Activated CD8-positive, alpha-beta memory T cell treated with anti-CD3 and anti-CD28 coated beads, Interleukin-2, amount 50 U/mL, for 48 hours (primary cell): ENCODE results near the gene NKD2.

Experiments used
- DNase-seq: peaks from one replicate; pipeline ENCODE4 v3.0.0-alpha.2; 2020

NKD2 gene

GRCh38 chr5:1047332-1047965 lies 38.8 kb downstream of the NKD2 start:
- DNase-seq: no peak

GRCh38 chr5:1048162-1048721 lies 39.6 kb downstream of the NKD2 start:
- no peak for DNase-seq

- DNase-seq: no peak
These were observed 40.5 kb downstream of the NKD2 start for GRCh38 chr5:1048861-1049838.

- no peak for DNase-seq
These were observed 42.1 kb downstream of the NKD2 start for GRCh38 chr5:1050423-1051365.

- no peak for DNase-seq
These were observed 42.7 kb downstream of the NKD2 start for GRCh38 chr5:1051366-1051720.

GRCh38 chr5:1052076-1052475 lies 43.5 kb downstream of the NKD2 start:
- DNase-seq: no peak

- no peak for DNase-seq
These were observed 44.2 kb downstream of the NKD2 start for GRCh38 chr5:1052641-1053390.

- no peak for DNase-seq
These were observed 44.9 kb downstream of the NKD2 start for GRCh38 chr5:1053391-1054017.

- no peak for DNase-seq
These were observed 45.6 kb downstream of the NKD2 start for GRCh38 chr5:1054018-1054798.

- DNase-seq: no peak
These were observed 46.5 kb downstream of the NKD2 start for GRCh38 chr5:1054799-1055775.

GRCh38 chr5:1055896-1056610 lies 47.5 kb downstream of the NKD2 start:
- DNase-seq: no peak

GRCh38 chr5:1056611-1057484 lies 48.2 kb downstream of the NKD2 start:
- DNase-seq: no peak

GRCh38 chr5:1057485-1058082 lies 49.0 kb downstream of the NKD2 start:
- DNase-seq: no peak

- no peak for DNase-seq
These were observed 49.7 kb downstream of the NKD2 start for GRCh38 chr5:1058083-1058945.

GRCh38 chr5:1058988-1059883 lies 50.6 kb downstream of the NKD2 start:
- DNase-seq: no peak
